Measurements from ENCODE around the gene BPHL.

The BPHL gene

DNA sequence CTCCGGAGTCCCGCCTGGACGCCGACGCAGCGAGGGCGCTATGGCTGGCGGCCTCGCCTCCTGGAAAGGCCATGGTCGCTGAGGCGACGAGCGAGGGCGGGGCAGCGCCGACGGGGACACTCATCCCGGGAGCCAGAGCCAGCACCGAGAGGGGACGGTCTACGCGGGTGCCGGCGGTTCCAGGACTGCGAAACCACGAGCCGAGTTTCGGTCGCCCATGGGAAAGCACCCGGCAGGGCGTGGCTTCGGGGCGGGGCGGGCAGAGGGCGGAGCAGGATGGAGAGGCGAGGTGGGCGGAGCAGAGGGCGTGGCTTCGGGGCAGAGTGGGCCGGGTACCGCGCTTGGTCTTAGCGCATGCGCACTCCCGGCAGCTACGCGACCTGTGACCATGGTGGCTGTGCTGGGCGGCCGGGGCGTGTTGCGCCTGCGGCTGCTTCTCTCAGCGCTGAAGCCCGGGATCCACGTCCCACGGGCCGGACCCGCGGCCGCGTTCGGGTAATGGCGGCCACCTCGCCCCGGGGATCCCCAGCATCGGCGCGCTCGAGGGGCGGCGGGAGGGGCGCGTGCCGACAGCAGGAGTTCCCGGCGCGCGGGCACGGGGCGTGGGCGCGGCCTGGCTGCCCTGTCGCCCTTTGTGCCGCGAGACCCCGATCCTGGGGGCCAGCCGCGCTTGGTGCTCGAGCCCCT lies at the start of gene BPHL:
Gene BPHL (plus strand): TSS at position 359 of the 687 bp plus-strand sequence. CDS start 30 bp downstream, at position 389.
- TF ChIP-seq, protein P1, sequence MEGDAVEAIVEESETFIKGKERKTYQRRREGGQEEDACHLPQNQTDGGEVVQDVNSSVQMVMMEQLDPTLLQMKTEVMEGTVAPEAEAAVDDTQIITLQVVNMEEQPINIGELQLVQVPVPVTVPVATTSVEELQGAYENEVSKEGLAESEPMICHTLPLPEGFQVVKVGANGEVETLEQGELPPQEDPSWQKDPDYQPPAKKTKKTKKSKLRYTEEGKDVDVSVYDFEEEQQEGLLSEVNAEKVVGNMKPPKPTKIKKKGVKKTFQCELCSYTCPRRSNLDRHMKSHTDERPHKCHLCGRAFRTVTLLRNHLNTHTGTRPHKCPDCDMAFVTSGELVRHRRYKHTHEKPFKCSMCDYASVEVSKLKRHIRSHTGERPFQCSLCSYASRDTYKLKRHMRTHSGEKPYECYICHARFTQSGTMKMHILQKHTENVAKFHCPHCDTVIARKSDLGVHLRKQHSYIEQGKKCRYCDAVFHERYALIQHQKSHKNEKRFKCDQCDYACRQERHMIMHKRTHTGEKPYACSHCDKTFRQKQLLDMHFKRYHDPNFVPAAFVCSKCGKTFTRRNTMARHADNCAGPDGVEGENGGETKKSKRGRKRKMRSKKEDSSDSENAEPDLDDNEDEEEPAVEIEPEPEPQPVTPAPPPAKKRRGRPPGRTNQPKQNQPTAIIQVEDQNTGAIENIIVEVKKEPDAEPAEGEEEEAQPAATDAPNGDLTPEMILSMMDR (IDR thresholded peaks at IDR 0.05; ENCODE audit: control insufficient read depth, insufficient read depth, low read depth, low read length, missing control alignments), result no peak
- peak; percentile 59 for DNase-seq (ENCODE audit: low read depth)
- peak within 1 kb of the TSS; percentile 72 for H3K4me3 ChIP-seq (ENCODE audit: control insufficient read depth, low read depth, low read length)

DNA sequence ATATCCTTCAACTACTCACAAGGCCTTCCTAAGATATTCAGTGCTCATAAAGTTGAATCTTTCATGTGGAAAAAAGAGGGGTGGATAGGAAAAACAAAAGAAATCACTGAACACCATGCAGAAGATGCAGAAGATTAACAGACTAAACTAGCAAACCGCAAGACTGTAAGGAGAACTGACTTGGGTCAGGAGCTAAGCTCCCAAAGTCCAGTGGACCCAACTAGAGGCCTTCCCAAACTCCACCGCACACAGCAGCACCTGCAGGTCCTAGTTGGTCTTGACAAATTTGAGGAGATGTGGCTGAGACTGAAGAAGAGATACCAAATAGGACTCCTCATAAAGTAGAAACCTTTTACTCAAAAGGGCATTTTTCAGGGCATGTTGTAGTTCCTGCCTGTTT lies 46.9 kb upstream of the BPHL start:
- no peak overlapping the region for H3K4me3 ChIP-seq (ENCODE audit: control insufficient read depth, low read depth, low read length)
- DNase-seq (ENCODE audit: low read depth), result no peak
- TF ChIP-seq, protein P1 (IDR thresholded peaks at IDR 0.05; ENCODE audit: control insufficient read depth, insufficient read depth, low read depth, low read length, missing control alignments), result no peak

DNA sequence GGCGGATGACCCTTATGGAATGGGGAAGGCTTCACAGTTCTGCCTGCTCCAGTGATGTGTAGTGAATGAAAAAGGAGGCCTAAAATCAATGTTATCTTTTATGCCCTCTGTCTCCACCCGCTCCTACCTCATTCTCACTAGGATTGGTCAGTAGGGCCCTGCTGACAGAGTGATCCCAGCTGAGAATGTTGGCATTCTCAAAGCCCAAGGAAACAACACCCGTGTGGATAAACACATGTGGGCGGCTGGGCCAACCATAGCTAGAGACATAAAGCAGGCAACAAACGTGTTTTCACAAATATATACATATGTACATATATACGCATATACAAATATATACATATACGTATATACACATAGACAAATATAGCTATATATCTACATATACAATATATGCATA lies 45.7 kb upstream of the BPHL start:
- H3K4me3 ChIP-seq (ENCODE audit: control insufficient read depth, low read depth, low read length), result no peak overlapping the region
- no peak for DNase-seq (ENCODE audit: low read depth)
- TF ChIP-seq, protein P1 (IDR thresholded peaks at IDR 0.05; ENCODE audit: control insufficient read depth, insufficient read depth, low read depth, low read length, missing control alignments), result no peak

GRCh38 chr6:3073382-3073781 lies 45.1 kb upstream of the BPHL start:
- DNase-seq (ENCODE audit: low read depth), result no peak
- no peak overlapping the region for H3K4me3 ChIP-seq (ENCODE audit: control insufficient read depth, low read depth, low read length)
- TF ChIP-seq, protein P1 (IDR thresholded peaks at IDR 0.05; ENCODE audit: control insufficient read depth, insufficient read depth, low read depth, low read length, missing control alignments), result no peak

DNA sequence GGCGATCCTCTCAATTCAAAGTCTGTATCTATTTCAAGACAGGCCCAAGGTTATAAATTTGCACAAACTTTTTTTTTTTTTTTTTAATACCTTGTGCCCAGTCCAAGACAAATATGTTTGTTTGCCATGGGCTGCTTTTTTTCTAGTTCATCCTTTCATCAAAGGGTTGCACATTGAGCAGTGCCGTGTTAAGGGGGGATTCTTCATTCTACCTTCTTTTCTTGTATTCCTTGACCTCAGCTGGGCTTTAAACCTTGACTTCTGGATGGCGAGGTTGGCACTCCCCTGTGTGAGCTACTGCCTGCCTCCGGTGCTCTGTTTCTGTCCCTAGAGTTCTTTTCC lies 42.8 kb upstream of the BPHL start:
- TF ChIP-seq, protein P1 (IDR thresholded peaks at IDR 0.05; ENCODE audit: control insufficient read depth, insufficient read depth, low read depth, low read length, missing control alignments), result no peak
- H3K4me3 ChIP-seq (ENCODE audit: control insufficient read depth, low read depth, low read length), result no peak overlapping the region
- no peak for DNase-seq (ENCODE audit: low read depth)

- TF ChIP-seq, protein P1 (IDR thresholded peaks at IDR 0.05; ENCODE audit: control insufficient read depth, insufficient read depth, low read depth, low read length, missing control alignments), result no peak
Observed at GRCh38 chr6:3076320-3076719, 42.2 kb upstream of the BPHL start.

More at GRCh38 chr6:3076320-3076719, 42.2 kb upstream of the BPHL start:
- H3K4me3 ChIP-seq (ENCODE audit: control insufficient read depth, low read depth, low read length), result no peak overlapping the region
- no peak for DNase-seq (ENCODE audit: low read depth)
